Brain pericyte (primary cell): ENCODE data around the gene TMPRSS6.

Experiments used
- DNase-seq: peaks from one replicate; pipeline ENCODE4 v3.0.0-alpha.2; 2012; ENCODE audit warnings: low read depth, low spot score

The TMPRSS6 gene

GRCh38 chr22:37109242-37109917 is at the start of gene TMPRSS6:
Gene TMPRSS6 (minus strand): TSS chr22:37109713. CDS start chr22:37103417, 6,296 bp downstream.
- no peak for DNase-seq

GRCh38 chr22:37158963-37159290 is 49.4 kb upstream of the TMPRSS6 start:
- DNase-seq = no peak

- no peak for DNase-seq
Measured at GRCh38 chr22:37157516-37158285, 48.2 kb upstream of the TMPRSS6 start.

- no peak for DNase-seq
Measured at GRCh38 chr22:37156686-37157435, 47.3 kb upstream of the TMPRSS6 start.

- DNase-seq = no peak
Measured at GRCh38 chr22:37155971-37156370, 46.5 kb upstream of the TMPRSS6 start.

- DNase-seq = no peak
Measured at GRCh38 chr22:37154925-37155712, 45.6 kb upstream of the TMPRSS6 start.

GRCh38 chr22:37153901-37154300 is 44.4 kb upstream of the TMPRSS6 start:
- no peak for DNase-seq

- no peak for DNase-seq
Measured at GRCh38 chr22:37151401-37151800, 41.9 kb upstream of the TMPRSS6 start.

- no peak for DNase-seq
Measured at GRCh38 chr22:37150701-37151100, 41.2 kb upstream of the TMPRSS6 start.

GRCh38 chr22:37148742-37149665 is 39.5 kb upstream of the TMPRSS6 start:
- no peak for DNase-seq

- no peak for DNase-seq
Measured at GRCh38 chr22:37148031-37148651, 38.6 kb upstream of the TMPRSS6 start.

GRCh38 chr22:37147186-37147990 is 37.9 kb upstream of the TMPRSS6 start:
- no peak for DNase-seq

GRCh38 chr22:37146507-37147180 is 37.1 kb upstream of the TMPRSS6 start:
- no peak for DNase-seq

- no peak for DNase-seq
Measured at GRCh38 chr22:37146051-37146385, 36.5 kb upstream of the TMPRSS6 start.

GRCh38 chr22:37145180-37146050 is 35.9 kb upstream of the TMPRSS6 start:
- no peak for DNase-seq

- no peak for DNase-seq
Measured at GRCh38 chr22:37144180-37144554, 34.7 kb upstream of the TMPRSS6 start.

GRCh38 chr22:37141971-37142370 is 32.5 kb upstream of the TMPRSS6 start:
- no peak for DNase-seq

- DNase-seq = no peak
Measured at GRCh38 chr22:37141476-37141875, 32.0 kb upstream of the TMPRSS6 start.
